ENCODE results near the gene CALR3. TPM values are rescaled to one million over a fixed set of nuclear protein-coding genes. Genes with fewer than 3 reads are reported as not detected.
A peak's percentile ranks its signal among the peaks of the same experiment; 100 is the strongest.

CALR3 gene
- total and polyA plus RNA-seq, 2 of the 8 experiments (the other 6 are each of a cell fraction or from before 2014, with no cell fraction given), result 0.11 to 0.32 TPM

GRCh38 chr19:16457195-16457953 is 38.6 kb downstream of the CALR3 start:
- H2BK5ac ChIP-seq (ENCODE audit: low read depth, low read length), result peak overlapping the region; percentile 82
- H4K20me1 ChIP-seq (replicated peaks in 1 of 2; ENCODE audit: control insufficient read depth in 1 of 2, insufficient read depth in 2 of 2, low read length in 2 of 2), result peaks cover 14 to 32% of the 10 kb centered on the region in 2 experiments
- H3K56ac ChIP-seq (replicated peaks; ENCODE audit: insufficient read length, low read depth, low read length), result no peak overlapping the region
- H3K27me3 ChIP-seq (replicated peaks in 1 of 4; ENCODE audit: control insufficient read depth in 3 of 4, extremely low read depth in 1 of 4, insufficient read depth in 3 of 4, low read length in 3 of 4), result no peaks in the 10 kb centered on the region
- no peak overlapping the region for H3K23ac ChIP-seq (ENCODE audit: insufficient read length)
- peak overlapping the region; percentile 3; the same call in 1 of the 2 replicates for H3K18ac ChIP-seq (ENCODE audit: extremely low read depth, low read length)
- H4K91ac ChIP-seq (replicated peaks; ENCODE audit: insufficient read length, low read length), result peak overlapping the region; percentile 52
- H3K36me3 ChIP-seq (ENCODE audit: control insufficient read depth in 2 of 4, insufficient read depth in 4 of 4, low read length in 3 of 4), result no peaks in the 10 kb centered on the region
- FAIRE-seq (no peak), DNase-seq (ENCODE audit: low read depth in 1 of 2, low spot score in 2 of 2) (peak in 1 of 2 experiments; percentile 54)
- peak overlapping the region; percentile 80 for H3K4ac ChIP-seq (replicated peaks; ENCODE audit: insufficient read length, low read depth, low read length)
- no peak overlapping the region; the same call in 1 of the 2 replicates for H2BK15ac ChIP-seq (ENCODE audit: low read length)
- peaks cover 26% of the 10 kb centered on the region for H3K79me1 ChIP-seq (ENCODE audit: low read depth, low read length)
- no peak overlapping the region; the same call in 1 of the 2 replicates for H2AK5ac ChIP-seq (ENCODE audit: low read depth, low read length)
- WGBS, 2 experiments (ENCODE audit: extremely low coverage in 1 of 2, insufficient coverage in 1 of 2, insufficient read length in 1 of 2, insufficient replicate concordance in 2 of 2, low coverage in 1 of 2, low lambda C conversion rate in 2 of 2, missing lambda C conversion rate in 1 of 2), result 76% methylated on average over 9 of the region's 16 CpGs; no CpG with 5 or more reads in 1 of the 2 experiments
- H4K8ac ChIP-seq (ENCODE audit: extremely low read depth, insufficient read depth, low read length), result no peak overlapping the region
- no peak overlapping the region for H2BK20ac ChIP-seq (ENCODE audit: low read length)
- H3K23me2 ChIP-seq (ENCODE audit: low read depth, low read length), result peaks cover 2% of the 10 kb centered on the region; the same call in 1 of the 2 replicates
- peak overlapping the region in 1 of 2 experiments; percentile 37; a peak in 3 of 4 replicates for H3K4me2 ChIP-seq (ENCODE audit: insufficient read depth in 1 of 2, low read depth in 2 of 2, low read length in 2 of 2)
- H4K5ac ChIP-seq (ENCODE audit: insufficient read length, low read depth, low read length), result peak overlapping the region; percentile 2
- H3K79me2 ChIP-seq (ENCODE audit: control insufficient read depth in 1 of 2, insufficient read depth in 2 of 2, low read length in 2 of 2), result peaks cover 3 to 89% of the 10 kb centered on the region in 2 experiments; a peak in 3 of 4 replicates
- H3K4me3 ChIP-seq (ENCODE audit: extremely low read depth in 1 of 4, insufficient read depth in 2 of 4, low read depth in 3 of 4, low read length in 4 of 4), result no peak overlapping the region
- H2BK12ac ChIP-seq (ENCODE audit: low read depth, low read length), result peak overlapping the region; percentile 90; the same call in 1 of the 2 replicates
- POLR2A ChIA-PET (ENCODE audit: partially characterized antibody), result interaction anchor here (0.5 to 1.8 kb wide), 5 partner anchors 13 to 186 kb away, joined by 3 to 6 read pairs (median 3); no protein-coding TSS in a partner anchor
- no peak overlapping the region for H3K9ac ChIP-seq (replicated peaks in 1 of 4; ENCODE audit: extremely low read depth in 1 of 4, low read depth in 3 of 4, low read length in 3 of 4)
- no peak overlapping the region for H2BK120ac ChIP-seq (replicated peaks; ENCODE audit: low read depth, low read length)
- CTCF ChIA-PET (ENCODE audit: partially characterized antibody), result interaction anchor here (0.5 to 7.1 kb wide), 3 partner anchors 14 to 736 kb away, joined by 3 to 66 read pairs (median 3); no protein-coding TSS in a partner anchor
- H2AFZ ChIP-seq (ENCODE audit: low read length), result no peak overlapping the region
- H3K9me3 ChIP-seq (ENCODE audit: insufficient read depth in 2 of 2, low read depth in 1 of 2, low read length in 1 of 2), result no peaks in the 10 kb centered on the region
- H3K27ac ChIP-seq (ENCODE audit: low read depth, low read length), result 0 out of 2 replicates have a peak overlapping the region, but pooled peaks have one; percentile 37
- no peak overlapping the region for H3K14ac ChIP-seq (ENCODE audit: insufficient read length)
- peaks cover 16 to 29% (median 23%) of the 10 kb centered on the region in 4 experiments for H3K4me1 ChIP-seq (replicated peaks in 1 of 4; ENCODE audit: control insufficient read depth in 3 of 4, insufficient read depth in 4 of 4, low read length in 3 of 4)
- TF ChIP-seq, protein P1, sequence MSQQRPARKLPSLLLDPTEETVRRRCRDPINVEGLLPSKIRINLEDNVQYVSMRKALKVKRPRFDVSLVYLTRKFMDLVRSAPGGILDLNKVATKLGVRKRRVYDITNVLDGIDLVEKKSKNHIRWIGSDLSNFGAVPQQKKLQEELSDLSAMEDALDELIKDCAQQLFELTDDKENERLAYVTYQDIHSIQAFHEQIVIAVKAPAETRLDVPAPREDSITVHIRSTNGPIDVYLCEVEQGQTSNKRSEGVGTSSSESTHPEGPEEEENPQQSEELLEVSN (IDR thresholded peaks at IDR 0.05), result no peak
- TF ChIP-seq CHD2 (IDR thresholded peaks at IDR 0.05; ENCODE audit: low read length) (no peak), CBX8 (IDR thresholded peaks at IDR 0.05; ENCODE audit: borderline replicate concordance, low read depth, low read length) (no peak), EGR1 (IDR thresholded peaks at IDR 0.05; ENCODE audit: borderline replicate concordance, low read depth, low read length) (no peak)

Data from H1 (cell line).